Measurements from ENCODE around the gene MBD3L5.

DNA sequence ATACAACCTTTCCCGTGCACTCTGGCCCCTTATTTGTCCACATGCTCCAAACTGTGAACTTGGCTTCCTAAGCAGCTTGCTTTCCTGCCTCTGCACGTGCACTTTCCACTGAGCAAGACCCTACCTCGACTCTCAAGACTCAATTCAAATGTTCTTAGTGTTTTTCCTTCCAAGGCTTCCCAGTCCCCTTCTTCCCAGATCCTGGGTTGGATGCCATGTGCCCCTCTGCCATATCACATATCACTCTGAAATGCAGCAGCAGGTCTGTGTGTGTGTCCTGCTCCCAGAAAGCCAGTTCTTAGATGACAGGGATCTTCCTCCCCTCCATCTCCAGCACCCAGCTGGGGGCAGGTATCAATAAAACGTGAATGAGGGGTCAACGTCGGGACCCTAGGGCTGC, 42.2 kb downstream of the MBD3L5 start:
- TF ChIP-seq, protein P1, sequence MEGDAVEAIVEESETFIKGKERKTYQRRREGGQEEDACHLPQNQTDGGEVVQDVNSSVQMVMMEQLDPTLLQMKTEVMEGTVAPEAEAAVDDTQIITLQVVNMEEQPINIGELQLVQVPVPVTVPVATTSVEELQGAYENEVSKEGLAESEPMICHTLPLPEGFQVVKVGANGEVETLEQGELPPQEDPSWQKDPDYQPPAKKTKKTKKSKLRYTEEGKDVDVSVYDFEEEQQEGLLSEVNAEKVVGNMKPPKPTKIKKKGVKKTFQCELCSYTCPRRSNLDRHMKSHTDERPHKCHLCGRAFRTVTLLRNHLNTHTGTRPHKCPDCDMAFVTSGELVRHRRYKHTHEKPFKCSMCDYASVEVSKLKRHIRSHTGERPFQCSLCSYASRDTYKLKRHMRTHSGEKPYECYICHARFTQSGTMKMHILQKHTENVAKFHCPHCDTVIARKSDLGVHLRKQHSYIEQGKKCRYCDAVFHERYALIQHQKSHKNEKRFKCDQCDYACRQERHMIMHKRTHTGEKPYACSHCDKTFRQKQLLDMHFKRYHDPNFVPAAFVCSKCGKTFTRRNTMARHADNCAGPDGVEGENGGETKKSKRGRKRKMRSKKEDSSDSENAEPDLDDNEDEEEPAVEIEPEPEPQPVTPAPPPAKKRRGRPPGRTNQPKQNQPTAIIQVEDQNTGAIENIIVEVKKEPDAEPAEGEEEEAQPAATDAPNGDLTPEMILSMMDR (IDR thresholded peaks at IDR 0.05): no peak
- no peak for TF ChIP-seq POLR2A (IDR thresholded peaks at IDR 0.05)
